HL-60 (cell line): ENCODE data around the gene ZNF555.

Experiments used
- CTCF ChIP-seq: IDR thresholded peaks from one replicate; pipeline ENCODE4 v1.5.1; 2011; ENCODE audit warnings: low read length, control low read depth, inconsistent platforms; ENCODE audit not compliant: insufficient read depth
- POLR2AphosphoS5 ChIP-seq: IDR thresholded peaks from 2 replicates; pipeline ENCODE4 v1.6.1; 2012; ENCODE audit warnings: low read depth
- REST ChIP-seq: IDR thresholded peaks from 2 replicates; pipeline ENCODE4 v1.6.1; 2012; ENCODE audit warnings: low read depth; ENCODE audit not compliant: insufficient replicate concordance

- no peak for TF ChIP-seq CTCF
- TF ChIP-seq REST, result no peak
- TF ChIP-seq POLR2AphosphoS5, result no peak
These were observed 740 bp downstream of the ZNF555 start for GRCh38 chr19:2841855-2842574.
